GM12874 (cell line): ENCODE results near the gene PNKP.

Experiments used
- CTCF ChIP-seq: IDR thresholded peaks from 2 replicates; pipeline ENCODE4 v1.5.1; 2011; ENCODE audit warnings: low read depth, mild to moderate bottlenecking, control low read depth, low read length, moderate library complexity; ENCODE audit not compliant: insufficient read depth

The PNKP gene

GRCh38 chr19:49894879-49895565 is 27.6 kb upstream of the PNKP start:
- TF ChIP-seq CTCF, result no peak

DNA sequence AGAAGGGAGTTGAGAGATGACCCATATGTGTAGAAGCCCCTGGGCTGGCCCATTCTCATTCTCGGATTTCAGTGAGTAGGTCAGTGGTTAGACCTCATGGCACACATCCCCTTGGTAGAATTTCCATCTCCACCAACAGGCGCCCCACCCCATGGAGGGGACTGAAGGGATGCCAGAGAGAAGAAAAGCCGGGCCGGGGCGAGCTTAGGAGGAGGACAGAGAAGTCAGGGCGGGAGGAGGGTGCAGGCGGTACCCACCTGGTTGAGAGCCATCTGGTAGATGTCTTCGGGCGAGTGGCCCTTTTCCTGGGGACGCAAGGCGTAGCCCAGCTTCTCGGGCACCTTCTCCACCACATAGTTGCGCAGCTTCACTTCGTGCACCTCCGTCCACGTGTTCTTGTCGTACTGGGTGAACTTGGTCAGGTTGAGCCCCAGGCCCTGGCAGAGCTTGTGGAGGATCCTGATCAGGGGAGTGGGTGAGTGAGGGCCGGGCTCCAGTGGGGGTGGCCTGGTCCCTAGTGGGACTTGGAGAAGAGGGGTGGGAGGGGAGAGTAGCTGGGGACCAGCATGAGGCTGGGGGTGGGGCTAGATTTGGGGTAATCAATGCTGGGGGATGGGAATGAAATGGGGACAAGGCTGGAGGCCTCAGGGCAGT is 26.8 kb upstream of the PNKP start:
- no peak for TF ChIP-seq CTCF

DNA sequence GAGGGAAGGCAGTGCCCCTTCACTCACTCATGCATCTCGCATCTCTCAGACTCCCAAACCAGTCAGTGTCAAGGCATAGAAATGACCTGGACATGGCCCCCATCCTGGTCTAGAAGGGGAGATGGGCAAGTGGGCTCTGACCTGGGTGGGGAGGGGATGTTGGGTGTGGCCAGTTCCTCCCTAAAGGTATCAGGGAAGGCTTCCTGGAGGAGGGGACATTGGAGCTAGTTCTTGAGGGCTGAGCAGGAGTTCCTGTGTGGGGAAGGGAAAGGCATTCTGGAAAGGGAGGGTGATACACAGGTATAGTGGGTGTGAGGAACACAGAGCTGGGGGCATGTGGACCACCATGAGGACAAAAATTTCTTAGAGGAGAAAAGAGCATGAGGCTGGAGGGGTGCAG is 25.3 kb upstream of the PNKP start:
- TF ChIP-seq CTCF, result no peak

GRCh38 chr19:49891393-49891792 is 24.0 kb upstream of the PNKP start:
- no peak for TF ChIP-seq CTCF

DNA sequence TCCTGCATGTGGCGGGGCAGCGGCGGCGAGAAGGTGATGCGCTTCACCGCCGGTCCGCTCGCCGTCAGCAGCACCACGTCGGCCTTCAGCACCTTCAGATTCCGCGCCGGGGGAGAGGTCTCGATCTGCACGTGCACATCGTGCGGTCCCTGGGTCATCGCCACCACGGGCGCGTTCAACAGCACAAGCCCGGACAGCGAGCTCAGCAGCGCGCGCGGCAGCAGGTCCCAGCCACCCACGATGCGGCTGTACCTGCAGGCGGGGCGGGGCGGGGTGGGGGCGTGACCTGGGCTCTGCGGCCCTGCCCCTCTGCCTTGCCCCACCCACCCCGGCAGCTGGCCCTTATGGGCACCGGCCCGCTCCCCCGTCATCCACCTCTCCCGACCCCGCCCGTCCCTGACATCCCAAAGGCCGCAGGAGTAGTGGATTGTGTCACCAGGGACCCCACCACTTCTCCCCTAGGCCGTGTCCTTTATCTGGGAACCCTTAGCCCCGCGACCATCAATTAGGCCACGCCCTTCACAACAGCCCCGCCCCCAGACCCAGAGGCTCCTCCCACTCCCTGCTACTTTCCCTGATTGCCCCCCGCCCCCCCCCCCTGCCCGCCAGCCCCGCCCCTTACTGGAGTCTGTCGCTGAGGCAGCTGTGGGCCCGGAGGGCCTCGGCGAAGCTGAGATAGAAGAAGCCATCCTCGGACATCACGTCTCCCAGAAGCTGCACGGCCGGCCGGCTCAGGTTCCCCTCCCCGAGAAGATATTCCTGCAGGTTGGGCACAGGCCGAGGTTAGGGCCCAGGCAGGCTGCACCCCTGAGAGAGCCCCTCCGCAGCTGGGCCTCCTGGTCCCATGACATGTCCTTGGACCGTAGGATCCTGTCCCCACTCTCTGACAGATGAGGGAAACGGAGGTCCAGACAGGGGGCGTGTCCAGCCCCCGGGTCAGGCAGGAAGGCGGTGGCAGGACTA is 23.3 kb upstream of the PNKP start:
- TF ChIP-seq CTCF, result no peak

GRCh38 chr19:49889687-49890348 is 22.4 kb upstream of the PNKP start:
- TF ChIP-seq CTCF, result peak; percentile 79
